Epithelial cell of esophagus (primary cell): ENCODE data around the gene COX7A2L.

Experiments used
- DNase-seq: peaks from one replicate; pipeline ENCODE4 v3.0.0; 2010; ENCODE audit warnings: low read depth
- H3K4me3 ChIP-seq: 2 replicates; pipeline ENCODE4 v1.5.1; 2011; ENCODE audit warnings: mild to moderate bottlenecking, low read length, control low read depth
- TF ChIP-seq, protein P1 (sequence below): IDR thresholded peaks from 2 replicates; pipeline ENCODE4 v1.5.1; 2011; ENCODE audit warnings: low read depth, mild to moderate bottlenecking, low read length, control low read depth, inconsistent platforms; ENCODE audit not compliant: insufficient read depth; ENCODE audit errors: missing control alignments

COX7A2L gene

DNA sequence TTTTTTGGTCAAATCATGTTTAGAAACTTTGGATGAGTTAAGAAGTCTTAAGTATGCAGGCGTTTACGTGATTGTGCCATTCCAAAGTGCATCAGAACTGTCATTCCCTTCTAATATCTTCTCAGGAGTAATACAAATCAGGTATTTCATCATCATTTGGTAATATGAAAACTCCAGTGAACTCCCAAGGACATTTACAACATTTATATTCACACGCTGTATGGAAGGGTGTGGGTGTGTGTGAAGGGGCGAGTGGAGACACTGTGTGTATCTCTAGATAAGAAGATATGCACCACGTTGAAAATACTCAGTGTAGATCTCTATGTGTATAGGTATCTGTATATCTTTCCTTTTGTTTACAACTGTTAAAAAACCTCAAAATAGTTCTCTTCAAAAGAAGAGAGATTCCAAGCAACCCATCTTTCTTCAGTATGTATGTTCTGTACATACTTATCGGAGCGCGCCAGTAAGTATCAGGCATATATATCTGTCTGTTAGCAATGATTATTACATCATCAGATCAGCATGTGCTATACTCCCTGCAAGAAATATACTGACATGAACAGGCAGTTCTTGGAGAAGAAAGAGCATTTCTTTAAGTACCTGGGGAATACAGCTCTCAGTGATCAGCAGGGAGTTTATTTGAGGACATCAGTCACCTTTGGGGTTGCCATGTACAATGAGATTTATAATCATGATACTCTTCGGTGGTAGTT is 29.3 kb downstream of the COX7A2L start:
- DNase-seq = no peak
- H3K4me3 ChIP-seq = no peak overlapping the region
- TF ChIP-seq, protein P1, sequence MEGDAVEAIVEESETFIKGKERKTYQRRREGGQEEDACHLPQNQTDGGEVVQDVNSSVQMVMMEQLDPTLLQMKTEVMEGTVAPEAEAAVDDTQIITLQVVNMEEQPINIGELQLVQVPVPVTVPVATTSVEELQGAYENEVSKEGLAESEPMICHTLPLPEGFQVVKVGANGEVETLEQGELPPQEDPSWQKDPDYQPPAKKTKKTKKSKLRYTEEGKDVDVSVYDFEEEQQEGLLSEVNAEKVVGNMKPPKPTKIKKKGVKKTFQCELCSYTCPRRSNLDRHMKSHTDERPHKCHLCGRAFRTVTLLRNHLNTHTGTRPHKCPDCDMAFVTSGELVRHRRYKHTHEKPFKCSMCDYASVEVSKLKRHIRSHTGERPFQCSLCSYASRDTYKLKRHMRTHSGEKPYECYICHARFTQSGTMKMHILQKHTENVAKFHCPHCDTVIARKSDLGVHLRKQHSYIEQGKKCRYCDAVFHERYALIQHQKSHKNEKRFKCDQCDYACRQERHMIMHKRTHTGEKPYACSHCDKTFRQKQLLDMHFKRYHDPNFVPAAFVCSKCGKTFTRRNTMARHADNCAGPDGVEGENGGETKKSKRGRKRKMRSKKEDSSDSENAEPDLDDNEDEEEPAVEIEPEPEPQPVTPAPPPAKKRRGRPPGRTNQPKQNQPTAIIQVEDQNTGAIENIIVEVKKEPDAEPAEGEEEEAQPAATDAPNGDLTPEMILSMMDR = no peak

DNA sequence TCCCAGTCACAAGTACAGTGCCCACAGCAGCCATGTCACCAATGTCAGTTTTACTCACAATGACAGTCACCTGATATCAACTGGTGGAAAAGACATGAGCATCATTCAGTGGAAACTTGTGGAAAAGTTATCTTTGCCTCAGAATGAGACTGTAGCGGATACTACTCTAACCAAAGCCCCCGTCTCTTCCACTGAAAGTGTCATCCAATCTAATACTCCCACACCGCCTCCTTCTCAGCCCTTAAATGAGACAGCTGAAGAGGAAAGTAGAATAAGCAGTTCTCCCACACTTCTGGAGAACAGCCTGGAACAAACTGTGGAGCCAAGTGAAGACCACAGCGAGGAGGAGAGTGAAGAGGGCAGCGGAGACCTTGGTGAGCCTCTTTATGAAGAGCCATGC is 31.3 kb downstream of the COX7A2L start:
- TF ChIP-seq, protein P1 = no peak
- H3K4me3 ChIP-seq = no peak overlapping the region
- DNase-seq = no peak

GRCh38 chr2:42328923-42329322 is 32.1 kb downstream of the COX7A2L start:
- DNase-seq = no peak
- TF ChIP-seq, protein P1 = no peak
- H3K4me3 ChIP-seq = no peak overlapping the region

DNA sequence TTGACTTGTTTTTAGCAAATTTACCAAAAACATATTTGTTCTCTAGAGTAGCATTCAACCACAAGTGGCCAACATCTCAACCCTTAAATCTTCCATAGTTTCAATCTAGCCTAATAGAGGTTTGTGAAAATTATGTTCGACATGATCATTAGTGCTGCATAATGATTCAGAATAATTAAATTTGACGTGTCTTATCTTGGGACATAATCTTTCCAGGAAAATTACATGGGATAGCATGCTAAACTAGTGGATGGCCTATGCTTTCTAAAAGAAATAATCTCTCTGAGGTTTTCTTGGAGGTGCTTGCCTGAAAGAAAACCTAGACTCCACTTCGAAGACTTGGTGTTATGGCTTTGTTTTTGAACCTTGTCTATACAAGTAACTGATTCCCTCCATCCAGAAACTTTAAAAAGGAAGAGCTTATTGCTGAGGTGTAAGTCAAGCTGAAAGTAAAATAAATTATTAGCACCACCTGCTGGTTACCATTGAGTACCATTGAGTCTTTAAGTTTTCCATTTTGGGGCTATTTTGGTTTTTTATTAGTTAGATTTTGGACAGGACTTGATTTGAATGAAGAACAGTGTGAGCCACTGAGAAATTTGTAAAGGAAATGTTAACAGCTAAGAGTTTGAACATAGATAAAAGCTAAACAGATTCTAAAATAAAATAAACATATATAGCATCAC is 32.7 kb downstream of the COX7A2L start:
- H3K4me3 ChIP-seq = no peak overlapping the region
- peak; percentile 48 for DNase-seq
- TF ChIP-seq, protein P1 = peak; percentile 31

DNA sequence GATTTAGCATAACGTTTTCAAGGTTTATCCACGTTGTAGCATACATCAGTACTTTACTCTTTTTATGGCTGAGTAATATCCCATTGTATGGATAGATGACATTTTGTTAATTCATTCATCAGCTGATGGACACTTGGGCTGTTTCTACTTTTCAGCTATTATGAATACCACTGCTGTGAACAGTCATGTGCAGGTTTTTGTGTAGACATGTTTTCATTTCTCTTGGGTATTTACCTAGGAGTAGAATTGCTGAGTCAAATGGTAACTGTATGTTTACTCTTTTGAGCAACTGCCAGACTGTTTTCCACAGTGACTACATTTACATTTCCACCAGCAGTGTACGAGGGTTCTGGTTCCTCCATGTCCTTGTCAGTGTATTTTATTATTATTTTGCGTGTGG is 33.9 kb downstream of the COX7A2L start:
- DNase-seq = peak; percentile 89
- TF ChIP-seq, protein P1 = no peak
- no peak overlapping the region for H3K4me3 ChIP-seq

GRCh38 chr2:42325609-42326008 is 35.4 kb downstream of the COX7A2L start:
- no peak for DNase-seq
- TF ChIP-seq, protein P1 = no peak
- no peak overlapping the region for H3K4me3 ChIP-seq
